GM21619 (cell line): ENCODE data around the gene C17orf75.
"Not testable (repeated sequence)": the region's sequence is repeated elsewhere in the genome, so short reads cannot be mapped to it uniquely, and the experiment has no call there.

Experiments
- ATAC-seq: cut with Tn5 transposase; IDR thresholded peaks from one replicate; pipeline ENCODE4 v1.9.1; 2021; ENCODE audit not compliant: unreplicated experiment

C17orf75 gene

GRCh38 chr17:32345951-32346600, 4.1 kb upstream of the C17orf75 start:
- no peak for ATAC-seq

GRCh38 chr17:32342603-32343325, 791 bp upstream of the C17orf75 start:
- ATAC-seq = no peak

- peak; percentile 20 for ATAC-seq
Measured at GRCh38 chr17:32341141-32341856, 674 bp downstream of the C17orf75 start.

GRCh38 chr17:32335687-32336086, 6.3 kb downstream of the C17orf75 start:
- no peak for ATAC-seq

- no peak for ATAC-seq
Measured at GRCh38 chr17:32335046-32335445, 6.9 kb downstream of the C17orf75 start.

- ATAC-seq = no peak
Measured at GRCh38 chr17:32333187-32333586, 8.8 kb downstream of the C17orf75 start.

GRCh38 chr17:32331243-32332040, 10.5 kb downstream of the C17orf75 start:
- no peak for ATAC-seq

- no peak for ATAC-seq
Measured at GRCh38 chr17:32330147-32330546, 11.8 kb downstream of the C17orf75 start.

- ATAC-seq = no peak
Measured at GRCh38 chr17:32327911-32328310, 14.1 kb downstream of the C17orf75 start.

- no peak for ATAC-seq
Measured at GRCh38 chr17:32323811-32324491, 18.0 kb downstream of the C17orf75 start.

- ATAC-seq = no peak
Measured at GRCh38 chr17:32323046-32323445, 18.9 kb downstream of the C17orf75 start.

- ATAC-seq = no peak
Measured at GRCh38 chr17:32320847-32321246, 21.1 kb downstream of the C17orf75 start.

- not testable (repeated sequence) for ATAC-seq
Measured at GRCh38 chr17:32320080-32320479, 21.9 kb downstream of the C17orf75 start.

- ATAC-seq = peak; percentile 77
Measured at GRCh38 chr17:32319548-32319905, 22.4 kb downstream of the C17orf75 start.

- ATAC-seq = no peak
Measured at GRCh38 chr17:32318071-32318470, 23.9 kb downstream of the C17orf75 start.

- ATAC-seq = no peak
Measured at GRCh38 chr17:32317353-32317752, 24.6 kb downstream of the C17orf75 start.

- ATAC-seq = not testable (repeated sequence)
Measured at GRCh38 chr17:32316653-32317052, 25.3 kb downstream of the C17orf75 start.

- no peak for ATAC-seq
Measured at GRCh38 chr17:32315171-32315570, 26.8 kb downstream of the C17orf75 start.

GRCh38 chr17:32314636-32315035, 27.3 kb downstream of the C17orf75 start:
- ATAC-seq = no peak

- no peak for ATAC-seq
Measured at GRCh38 chr17:32311028-32311536, 30.9 kb downstream of the C17orf75 start.
